PC-9 (cell line): ENCODE measurements around the gene N4BP2L2. TPM values are rescaled to one million over a fixed set of nuclear protein-coding genes. Genes with fewer than 3 reads are reported as not detected.

Experiments
- BruUV-seq: library from RNA; stranded (reverse); fragments of 400-500 nt; replicated peaks from 2 replicates; lab custom pipeline; 2021; lab: Mats Ljungman, UMichigan
- CTCF ChIA-PET: fragments of 300-600 bp; sonication (Branson Sonifier 250); formaldehyde crosslinking; loops from one replicate; lab custom pipeline; 2022; ENCODE audit warnings: antibody characterized with exemption; lab: Charles Lee
- POLR2A ChIA-PET: fragments of 300-600 bp; sonication (Branson Sonifier 250); formaldehyde crosslinking; loops from one replicate; lab custom pipeline; 2022; ENCODE audit warnings: antibody characterized with exemption; ENCODE audit not compliant: unreplicated experiment; lab: Charles Lee
- DNase-seq, 2 experiments: peaks; one replicate each; pipeline versions ENCODE4 v3.0.0 to v3.0.0-alpha.2; 2015 to 2022; ENCODE audit warnings: mixed read lengths in 1 of 2
- H2AFZ ChIP-seq: fragments of 200-600 bp; sonication (generic); 2 replicates; pipeline ENCODE4 v1.8.1; 2017; ENCODE audit warnings: antibody characterized with exemption
- H3F3A ChIP-seq: fragments of 200-600 bp; sonication (generic); 2 replicates; pipeline ENCODE4 v1.8.1; 2017; ENCODE audit warnings: antibody characterized with exemption, mild to moderate bottlenecking, low read depth; ENCODE audit not compliant: insufficient read depth
- H3K27ac ChIP-seq: fragments of 200-600 bp; sonication (generic); 2 replicates; pipeline ENCODE4 v1.6.1; 2016; ENCODE audit warnings: mixed run types
- H3K27me3 ChIP-seq: fragments of 200-600 bp; sonication (generic); 2 replicates; pipeline ENCODE4 v1.6.1; 2016; ENCODE audit warnings: low read depth, mixed run types; ENCODE audit not compliant: insufficient read depth
- H3K36me3 ChIP-seq: fragments of 200-600 bp; sonication (generic); 2 replicates; pipeline ENCODE4 v1.6.1; 2016; ENCODE audit warnings: low read depth, mixed run types
- H3K4me1 ChIP-seq: fragments of 200-600 bp; sonication (generic); replicated peaks from 2 replicates; pipeline ENCODE4 v1.6.1; 2016; ENCODE audit warnings: mixed run types; ENCODE audit not compliant: insufficient read depth
- H3K4me2 ChIP-seq: fragments of 200-600 bp; sonication (generic); 2 replicates; pipeline ENCODE4 v1.6.1; 2017; ENCODE audit warnings: mixed run types
- H3K4me3 ChIP-seq: fragments of 200-600 bp; sonication (generic); 2 replicates; pipeline ENCODE4 v1.6.1; 2016; ENCODE audit warnings: mixed run types
- H3K79me2 ChIP-seq: fragments of 200-600 bp; sonication (generic); 2 replicates; pipeline ENCODE4 v1.6.1; 2017; ENCODE audit warnings: low read depth, mixed run types
- H3K9me2 ChIP-seq: fragments of 200-600 bp; sonication (generic); 2 replicates; pipeline ENCODE4 v1.8.1; 2017; ENCODE audit warnings: mild to moderate bottlenecking; ENCODE audit not compliant: insufficient read depth
- H3K9me3 ChIP-seq: fragments of 200-600 bp; sonication (generic); 2 replicates; pipeline ENCODE4 v1.8.1; 2016; ENCODE audit warnings: low read depth; ENCODE audit not compliant: insufficient read depth
- H4K20me1 ChIP-seq: fragments of 200-600 bp; sonication (generic); 2 replicates; pipeline ENCODE4 v1.8.1; 2017; ENCODE audit not compliant: insufficient read depth
- CTCF ChIP-seq: fragments of 200-600 bp; sonication (generic); conservative IDR thresholded peaks from 2 replicates; pipeline ENCODE4 v1.6.1; 2017; ENCODE audit warnings: mixed run types, antibody characterized with exemption, mild to moderate bottlenecking, moderate library complexity
- EZH2 ChIP-seq: fragments of 200-600 bp; sonication (generic); IDR thresholded peaks from 2 replicates; pipeline ENCODE4 v1.8.0; 2017; ENCODE audit warnings: antibody characterized with exemption, low read depth
- intact Hi-C: fragments of 100-400 bp; cut with micrococcal nuclease; formaldehyde crosslinking; loops from one replicate; pipeline ENCODE4 v1.10.0; 2022; ENCODE audit not compliant: unreplicated experiment
- total RNA-seq: library from RNA; stranded (reverse); gene quantifications from 2 replicates; pipeline ENCODE4 v1.2.3, GENCODE V29; 2021

N4BP2L2 gene
- total RNA-seq, 1 experiment from 2014 or later, result 81.3 TPM

- DNase-seq, result no peak
- no peaks in the 10 kb centered on the region for H3K9me3 ChIP-seq
- H3K79me2 ChIP-seq, result no peaks in the 10 kb centered on the region
- H3K27ac ChIP-seq, result no peak overlapping the region
- no peaks in the 10 kb centered on the region for H3K27me3 ChIP-seq
- no peak overlapping the region for H2AFZ ChIP-seq
- H3F3A ChIP-seq, result peaks cover 9% of the 10 kb centered on the region; the same call in 1 of the 2 replicates
- no peaks in the 10 kb centered on the region for H4K20me1 ChIP-seq
- no peaks in the 10 kb centered on the region for H3K9me2 ChIP-seq
- ChIA-PET CTCF (interaction anchor here (0.5 to 0.6 kb wide), 2 partner anchors 193 to 221 kb away, joined by 8 to 21 read pairs; no protein-coding TSS in a partner anchor), POLR2A (interaction anchor here (0.6 to 0.7 kb wide), 2 partner anchors 40 to 160 kb away, joined by 3 read pairs; no protein-coding TSS in a partner anchor)
- H3K4me3 ChIP-seq, result no peak overlapping the region
- TF ChIP-seq CTCF (no peak), EZH2 (no peak)
- no TSS peak for BruUV-seq
- peak overlapping the region; percentile 23 for H3K4me2 ChIP-seq
- H3K4me1 ChIP-seq, result peaks cover 17% of the 10 kb centered on the region
- intact Hi-C loops, result no loop called here
- H3K36me3 ChIP-seq, result no peaks in the 10 kb centered on the region
Measured at GRCh38 chr13:32476021-32476731, 62.4 kb downstream of the N4BP2L2 start.

DNA sequence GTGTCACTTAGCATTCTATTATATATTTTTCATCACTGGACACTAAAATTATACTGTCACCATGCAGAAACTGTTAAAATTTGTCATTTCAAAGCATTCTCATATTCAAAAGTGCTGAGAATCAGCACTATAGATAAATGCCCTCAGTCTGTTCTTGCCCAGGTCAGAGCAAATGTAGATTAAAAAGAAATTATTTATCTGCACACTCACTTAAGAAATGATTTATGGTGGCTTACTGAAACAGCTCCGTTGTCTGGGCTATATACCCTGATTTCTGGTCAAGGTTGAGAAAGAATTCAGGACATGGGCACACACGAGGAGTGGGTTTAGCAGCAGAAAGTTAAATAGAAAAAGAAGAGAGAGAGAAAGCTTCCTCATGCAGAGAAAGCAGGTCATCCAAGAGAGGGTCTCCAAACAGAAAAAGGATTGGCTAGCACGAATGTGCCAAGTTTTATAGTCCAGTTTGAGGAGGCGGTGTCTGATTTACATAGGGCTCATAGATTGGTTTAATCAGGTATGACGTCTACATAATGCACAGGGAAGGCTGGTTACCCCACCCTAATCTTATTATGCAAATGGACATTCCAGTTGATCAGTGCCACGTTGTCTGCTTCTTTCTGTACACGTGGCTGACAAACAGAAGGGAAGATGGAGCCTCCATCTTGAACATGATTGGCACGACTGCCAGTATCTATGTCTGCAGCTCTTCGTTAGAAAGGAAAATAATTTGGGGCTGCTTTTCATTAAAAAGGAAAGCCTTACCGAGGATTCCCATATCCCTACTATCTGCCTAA lies 63.4 kb downstream of the N4BP2L2 start:
- intact Hi-C loops, result no loop called here
- Histone ChIP-seq H3K4me3 (no peak overlapping the region), H3K9me3 (no peaks in the 10 kb centered on the region), H3K27me3 (no peaks in the 10 kb centered on the region), H2AFZ (no peak overlapping the region), H3K36me3 (no peaks in the 10 kb centered on the region), H3K4me1 (peaks cover 17% of the 10 kb centered on the region), H3K27ac (no peak overlapping the region), H3K9me2 (no peaks in the 10 kb centered on the region), H3K79me2 (no peaks in the 10 kb centered on the region), H4K20me1 (no peaks in the 10 kb centered on the region), H3K4me2 (peak overlapping the region; percentile 23; the same call in 1 of the 2 replicates), H3F3A (0 out of 2 replicates have a peak, but pooled peaks cover 3% of the 10 kb centered on the region)
- DNase-seq, result no peak
- BruUV-seq, result no TSS peak
- CTCF ChIA-PET, result interaction anchor here (0.6 kb wide), 1 partner anchor 194 kb away, joined by 8 read pairs; no protein-coding TSS in a partner anchor
- no peak for TF ChIP-seq CTCF
- TF ChIP-seq EZH2, result no peak
- POLR2A ChIA-PET, result no interaction called here

DNA sequence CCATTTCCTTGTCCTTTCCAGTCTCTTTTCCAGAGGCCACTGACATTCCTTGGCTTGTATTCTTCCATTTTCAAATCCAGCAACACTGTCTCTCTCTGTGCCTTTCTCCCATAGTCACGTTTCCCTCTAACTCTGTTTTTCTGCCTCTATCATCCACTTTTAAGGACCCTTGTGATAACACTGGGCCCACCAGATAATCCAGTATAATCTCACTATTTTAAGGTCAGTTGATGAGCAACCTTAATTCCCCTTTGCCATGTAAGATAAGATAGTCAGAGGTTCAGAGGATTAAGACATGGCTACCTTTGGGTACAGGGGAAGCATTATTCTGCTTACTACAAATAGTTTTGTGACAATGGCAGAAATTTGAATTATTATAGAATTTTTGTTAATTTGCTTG lies 64.9 kb downstream of the N4BP2L2 start:
- intact Hi-C loops, result no loop called here
- BruUV-seq, result no TSS peak
- TF ChIP-seq EZH2 (no peak), CTCF (no peak)

More for the DNA sequence above, 64.9 kb downstream of the N4BP2L2 start:
- no peaks in the 10 kb centered on the region for H3K36me3 ChIP-seq
- H3K27ac ChIP-seq, result no peak overlapping the region
- H3K4me3 ChIP-seq, result no peak overlapping the region
- H3K9me2 ChIP-seq, result no peaks in the 10 kb centered on the region
- CTCF ChIA-PET, result no interaction called here
- 0 out of 2 replicates have a peak, but pooled peaks cover 3% of the 10 kb centered on the region for H3F3A ChIP-seq
- H4K20me1 ChIP-seq, result no peaks in the 10 kb centered on the region
- no peaks in the 10 kb centered on the region for H3K79me2 ChIP-seq
- POLR2A ChIA-PET, result no interaction called here
- H3K27me3 ChIP-seq, result no peaks in the 10 kb centered on the region
- H3K4me1 ChIP-seq, result peaks cover 17% of the 10 kb centered on the region
- no peak overlapping the region for H2AFZ ChIP-seq
- no peaks in the 10 kb centered on the region for H3K9me3 ChIP-seq
- DNase-seq, result no peak
- no peak overlapping the region for H3K4me2 ChIP-seq
